Heart left ventricle (tissue), 13 donors: ENCODE data around the gene COMMD3.

Experiments used
- CTCF ChIP-seq, 12 donors: fragments of 200-600 bp; sonication (generic) in 4 of 12; IDR thresholded peaks; one replicate each; pipeline versions ENCODE4 v1.5.0 to v1.8.0; 2018 to 2022; ENCODE audit warnings: antibody characterized with exemption in 12 of 12, mild to moderate bottlenecking in 5 of 12
- POLR2A ChIP-seq, 2 donors: fragments of 450-650 bp; IDR thresholded peaks; one replicate each; pipeline ENCODE4 v1.6.1; 2017; ENCODE audit warnings: antibody characterized with exemption in 2 of 2, mild to moderate bottlenecking in 2 of 2, moderate library complexity in 2 of 2
- donor health status: ischemic (EF 13 %, LVEDD 7.1; RV severe dilation, severe dysfunction).
- donor health status: DM: no; HTN: yes; CAD: no.
- donor health status: DM: no; HTN: no; CAD: no.
- donor health status: ischemic (EF 25% LVEDD 6.9; RV normal size, moderate dysfunction).
- donor health status: ischemic (EF 25% LVEDD 5.7; RV mildly dilated, moderate dysfunction).
- donor health status: ischemic (EF 35%, LVEDD 5.7; RV mildly dilated, moderate dysfunction).
- donor health status: nonischemic (EF 11% LVEDD 7.7; RV severe dilation, severe dysfunction).
- donor health status: DM: yes; HTN: yes; CAD: no.
- donor health status: PGD.
- donor health status: ischemic (EF 29% LVEDD 5.4; RV normal size, mild dysfunction).
- donor health status: nonischemic (EF 23%, LVEDD 6.1; RV moderate dilation, normal function).

DNA sequence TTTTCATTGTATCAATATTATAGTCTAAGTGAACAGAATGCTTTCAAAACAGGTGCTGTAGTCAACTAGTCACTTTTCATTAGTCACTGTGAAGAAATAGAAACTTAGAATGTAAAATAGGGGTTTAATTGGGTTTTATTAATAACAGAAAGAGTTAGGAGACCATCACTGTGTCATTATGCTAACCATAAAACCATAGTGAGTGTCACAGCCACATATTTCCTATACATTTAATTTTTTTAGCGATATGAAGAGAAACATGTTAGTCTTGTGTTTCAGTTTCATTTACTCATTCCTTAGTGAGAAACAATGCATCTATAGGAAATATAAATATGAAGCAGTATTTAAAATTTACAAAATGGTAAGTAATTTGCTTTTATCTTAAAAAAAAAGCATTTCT is 51.3 kb downstream of the COMMD3 start:
- TF ChIP-seq CTCF (IDR thresholded peaks at IDR 0.05) (no peak), POLR2A (IDR thresholded peaks at IDR 0.05) (no peak)
